ENCODE results near the gene LAMTOR1.

GRCh38 chr11:72132646-72133045, 29.5 kb upstream of the LAMTOR1 start:
- TF ChIP-seq CTCF (IDR thresholded peaks at IDR 0.05) = no peak
- no peak for TF ChIP-seq POLR2A (IDR thresholded peaks at IDR 0.05)
- no peak for TF ChIP-seq POLR2AphosphoS5 (IDR thresholded peaks at IDR 0.05)
